Measurements from ENCODE around the gene ZNF350. TPM values are rescaled to one million over a fixed set of nuclear protein-coding genes. Genes with fewer than 3 reads are reported as not detected.
"Not testable (repeated sequence)": the region's sequence is repeated elsewhere in the genome, so short reads cannot be mapped to it uniquely, and the experiment has no call there.

Gene ZNF350
- total RNA-seq, 1 donor from 2014 or later = 7.0 TPM

DNA sequence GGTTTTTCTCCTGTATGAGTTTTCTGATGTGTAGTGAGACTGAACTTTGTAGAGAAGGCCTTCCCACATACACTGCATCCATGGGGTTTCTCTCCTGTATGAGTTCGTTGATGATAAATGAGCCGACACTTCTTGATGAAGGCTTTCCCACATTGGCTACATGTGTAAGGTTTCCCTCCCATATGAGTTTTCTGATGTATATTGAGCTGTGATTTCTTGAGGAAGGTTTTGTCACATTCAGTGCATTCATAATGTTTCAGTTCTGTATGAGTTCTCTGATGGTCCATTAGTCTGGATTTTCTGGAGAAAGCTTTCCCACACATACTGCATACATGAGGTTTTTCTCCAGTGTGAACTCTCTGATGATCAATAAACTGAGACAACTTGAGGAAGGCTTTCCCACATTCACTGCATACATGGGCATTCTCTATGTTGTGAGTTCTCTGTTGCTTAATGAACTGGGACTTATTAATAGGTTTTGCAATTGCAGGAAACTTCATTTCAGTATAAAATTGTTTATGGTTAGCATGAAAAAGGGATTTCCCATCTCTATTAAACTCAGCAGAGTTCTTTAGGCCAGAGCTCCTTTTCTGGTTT is 7.5 kb upstream of the ZNF350 start:
- no peak overlapping the region for H3K27ac Mint-ChIP-seq (ENCODE audit: unreplicated experiment)
- no peak for DNase-seq (ENCODE audit: low spot score)
- peaks cover 75% of the 10 kb centered on the region for H3K9me3 Mint-ChIP-seq (ENCODE audit: low read depth)

DNA sequence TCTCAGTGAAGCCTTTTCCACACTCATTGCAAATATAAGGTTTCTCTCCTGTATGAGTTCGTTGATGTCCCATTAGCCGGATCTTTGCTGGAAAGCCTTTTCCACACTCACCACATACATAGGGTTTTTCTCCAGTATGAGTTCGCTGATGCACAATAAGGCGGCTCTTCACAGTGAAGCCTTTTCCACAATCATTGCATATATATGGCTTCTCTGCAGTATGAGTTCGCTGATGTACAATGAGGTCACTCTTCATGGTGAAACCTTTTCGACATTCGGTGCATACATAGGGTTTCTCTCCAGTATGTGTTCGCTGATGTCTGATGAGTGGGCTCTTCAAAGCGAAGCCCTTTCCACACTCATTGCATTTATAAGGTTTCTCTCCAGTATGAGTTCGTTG is 6.8 kb upstream of the ZNF350 start:
- Mint-ChIP-seq H3K36me3 (ENCODE audit: low read depth) (peaks cover 78% of the 10 kb centered on the region), H3K9me3 (ENCODE audit: low read depth) (peaks cover 79% of the 10 kb centered on the region), H3K4me3 (ENCODE audit: unreplicated experiment) (no peak overlapping the region), H3K27me3 (ENCODE audit: low read depth) (no peaks in the 10 kb centered on the region), H3K27ac (ENCODE audit: unreplicated experiment) (no peak overlapping the region), H3K4me1 (ENCODE audit: low read depth) (no peaks in the 10 kb centered on the region)
- DNase-seq (ENCODE audit: low spot score) = no peak
- TF ChIP-seq, protein P1, sequence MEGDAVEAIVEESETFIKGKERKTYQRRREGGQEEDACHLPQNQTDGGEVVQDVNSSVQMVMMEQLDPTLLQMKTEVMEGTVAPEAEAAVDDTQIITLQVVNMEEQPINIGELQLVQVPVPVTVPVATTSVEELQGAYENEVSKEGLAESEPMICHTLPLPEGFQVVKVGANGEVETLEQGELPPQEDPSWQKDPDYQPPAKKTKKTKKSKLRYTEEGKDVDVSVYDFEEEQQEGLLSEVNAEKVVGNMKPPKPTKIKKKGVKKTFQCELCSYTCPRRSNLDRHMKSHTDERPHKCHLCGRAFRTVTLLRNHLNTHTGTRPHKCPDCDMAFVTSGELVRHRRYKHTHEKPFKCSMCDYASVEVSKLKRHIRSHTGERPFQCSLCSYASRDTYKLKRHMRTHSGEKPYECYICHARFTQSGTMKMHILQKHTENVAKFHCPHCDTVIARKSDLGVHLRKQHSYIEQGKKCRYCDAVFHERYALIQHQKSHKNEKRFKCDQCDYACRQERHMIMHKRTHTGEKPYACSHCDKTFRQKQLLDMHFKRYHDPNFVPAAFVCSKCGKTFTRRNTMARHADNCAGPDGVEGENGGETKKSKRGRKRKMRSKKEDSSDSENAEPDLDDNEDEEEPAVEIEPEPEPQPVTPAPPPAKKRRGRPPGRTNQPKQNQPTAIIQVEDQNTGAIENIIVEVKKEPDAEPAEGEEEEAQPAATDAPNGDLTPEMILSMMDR (IDR thresholded peaks at IDR 0.05) = no peak

More for the DNA sequence above, 7.5 kb upstream of the ZNF350 start:
- Mint-ChIP-seq H3K36me3 (ENCODE audit: low read depth) (peaks cover 80% of the 10 kb centered on the region), H3K4me3 (ENCODE audit: unreplicated experiment) (no peak overlapping the region), H3K27me3 (ENCODE audit: low read depth) (no peaks in the 10 kb centered on the region), H3K4me1 (ENCODE audit: low read depth) (no peaks in the 10 kb centered on the region)
- TF ChIP-seq, protein P1 (IDR thresholded peaks at IDR 0.05) = no peak

DNA sequence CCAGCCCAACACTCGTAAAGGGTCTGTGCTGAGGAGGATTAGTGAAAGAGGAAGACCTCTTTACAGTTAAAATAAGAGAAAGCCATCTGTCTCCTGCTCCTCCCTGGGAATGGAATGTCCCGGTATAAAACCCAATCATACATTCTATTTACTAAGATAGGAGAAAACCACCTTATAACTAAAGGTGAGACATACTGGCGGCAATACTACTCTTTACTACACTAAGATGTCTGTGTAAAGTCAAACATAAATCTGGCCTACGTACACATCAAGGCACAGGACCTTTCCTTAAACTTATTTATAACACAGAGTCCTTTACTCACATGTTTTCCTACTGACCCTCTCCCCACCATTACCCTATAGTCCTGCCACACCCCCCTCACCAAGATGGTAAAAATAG is 3.3 kb downstream of the ZNF350 start:
- no peaks in the 10 kb centered on the region for H3K27me3 Mint-ChIP-seq (ENCODE audit: low read depth)
- H3K27ac Mint-ChIP-seq (ENCODE audit: unreplicated experiment) = no peak overlapping the region
- no peak overlapping the region for H3K4me3 Mint-ChIP-seq (ENCODE audit: unreplicated experiment)
- H3K36me3 Mint-ChIP-seq (ENCODE audit: low read depth) = peaks cover 34% of the 10 kb centered on the region
- H3K4me1 Mint-ChIP-seq (ENCODE audit: low read depth) = peaks cover 18% of the 10 kb centered on the region
- no peak for DNase-seq (ENCODE audit: low spot score)
- H3K9me3 Mint-ChIP-seq (ENCODE audit: low read depth) = peaks cover 43% of the 10 kb centered on the region
- TF ChIP-seq, protein P1 (IDR thresholded peaks at IDR 0.05) = no peak

- not testable (repeated sequence) for H3K4me3 Mint-ChIP-seq (ENCODE audit: unreplicated experiment); H3K4me1 Mint-ChIP-seq (ENCODE audit: low read depth); H3K27ac Mint-ChIP-seq (ENCODE audit: unreplicated experiment); DNase-seq (ENCODE audit: low spot score); H3K27me3 Mint-ChIP-seq (ENCODE audit: low read depth)
- H3K9me3 Mint-ChIP-seq (ENCODE audit: low read depth) = peaks cover 50% of the 10 kb centered on the region
- H3K36me3 Mint-ChIP-seq (ENCODE audit: low read depth) = peaks cover 36% of the 10 kb centered on the region
These were observed 5.7 kb downstream of the ZNF350 start for GRCh38 chr19:51980926-51981325.

DNA sequence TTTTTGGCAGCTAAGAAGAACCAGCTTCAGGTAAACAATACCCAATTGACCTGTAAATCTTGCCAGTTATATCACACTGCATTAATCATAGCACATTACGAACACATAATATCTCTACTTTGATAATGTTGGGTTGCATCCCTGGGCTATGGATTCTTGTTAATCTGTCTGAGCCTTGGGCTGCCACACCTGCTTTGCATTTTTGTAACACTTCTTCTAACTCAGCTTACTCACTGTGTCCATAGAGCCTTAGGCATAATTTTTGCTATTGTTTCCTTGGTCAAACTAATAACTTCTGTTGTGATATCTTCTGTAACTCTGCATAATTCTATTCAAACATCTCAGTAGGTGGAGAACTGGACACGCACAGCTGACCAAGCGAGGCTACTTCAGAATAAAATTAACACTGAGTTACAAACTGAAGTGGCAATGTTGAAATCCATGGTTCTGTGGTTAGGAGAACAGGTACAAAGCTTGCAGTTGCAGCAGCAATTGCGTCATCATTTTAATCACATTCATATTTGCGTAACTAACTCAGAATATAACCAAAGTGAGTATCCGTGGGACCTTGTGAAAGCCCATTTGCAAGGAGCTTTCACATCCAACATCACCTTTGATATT is 6.4 kb downstream of the ZNF350 start:
- TF ChIP-seq, protein P1 (IDR thresholded peaks at IDR 0.05) = no peak
- Mint-ChIP-seq H3K4me3 (ENCODE audit: unreplicated experiment) (no peak overlapping the region), H3K27ac (ENCODE audit: unreplicated experiment) (no peak overlapping the region), H3K36me3 (ENCODE audit: low read depth) (peaks cover 36% of the 10 kb centered on the region), H3K27me3 (ENCODE audit: low read depth) (no peaks in the 10 kb centered on the region), H3K9me3 (ENCODE audit: low read depth) (peaks cover 50% of the 10 kb centered on the region), H3K4me1 (ENCODE audit: low read depth) (peaks cover 2% of the 10 kb centered on the region)
- no peak for DNase-seq (ENCODE audit: low spot score)

- no peak for DNase-seq (ENCODE audit: low spot score)
- Mint-ChIP-seq H3K36me3 (ENCODE audit: low read depth) (peaks cover 45% of the 10 kb centered on the region), H3K9me3 (ENCODE audit: low read depth) (peaks cover 55% of the 10 kb centered on the region), H3K27ac (ENCODE audit: unreplicated experiment) (no peak overlapping the region), H3K27me3 (ENCODE audit: low read depth) (no peaks in the 10 kb centered on the region), H3K4me3 (ENCODE audit: unreplicated experiment) (no peak overlapping the region), H3K4me1 (ENCODE audit: low read depth) (no peaks in the 10 kb centered on the region)
- TF ChIP-seq, protein P1 (IDR thresholded peaks at IDR 0.05) = no peak
These were observed 7.8 kb downstream of the ZNF350 start for GRCh38 chr19:51978882-51979281.
